ACHN (cell line): Measurements from ENCODE around the gene GKN2.

ENCODE experiments used
- DNase-seq: peaks from one replicate; pipeline ENCODE4 v3.0.0-alpha.2; 2015
- in situ Hi-C: cut with HindIII; loops from 2 replicates; pipeline ENCODE4 v1.10.0; 2017; ENCODE audit warnings: low sequenced_read_pairs, low pct_ligation_motif_present, low pct_unique_long_range_greater_than_20kb

GKN2 gene

DNA sequence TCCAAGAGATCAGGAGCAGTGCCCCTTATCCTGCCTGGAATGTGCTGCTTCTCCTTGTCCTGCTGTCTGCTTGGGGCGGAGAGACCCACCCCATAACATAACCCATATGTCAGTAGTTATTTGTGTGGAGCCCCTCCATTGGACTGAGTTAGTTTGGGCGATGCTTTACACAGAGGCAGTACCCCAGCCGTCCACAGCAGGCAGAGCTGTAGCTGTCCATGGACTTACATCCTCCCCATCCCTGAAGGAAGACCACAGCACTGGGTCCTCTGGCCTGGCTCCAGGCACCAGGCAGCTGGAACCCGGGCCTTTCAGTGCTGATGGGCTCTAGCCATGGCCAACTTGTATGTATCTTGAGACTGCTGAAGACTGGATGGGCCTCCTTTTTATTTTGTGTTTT, 20.3 kb downstream of the GKN2 start:
- DNase-seq, result no peak
- in situ Hi-C loops, result no loop called here

DNA sequence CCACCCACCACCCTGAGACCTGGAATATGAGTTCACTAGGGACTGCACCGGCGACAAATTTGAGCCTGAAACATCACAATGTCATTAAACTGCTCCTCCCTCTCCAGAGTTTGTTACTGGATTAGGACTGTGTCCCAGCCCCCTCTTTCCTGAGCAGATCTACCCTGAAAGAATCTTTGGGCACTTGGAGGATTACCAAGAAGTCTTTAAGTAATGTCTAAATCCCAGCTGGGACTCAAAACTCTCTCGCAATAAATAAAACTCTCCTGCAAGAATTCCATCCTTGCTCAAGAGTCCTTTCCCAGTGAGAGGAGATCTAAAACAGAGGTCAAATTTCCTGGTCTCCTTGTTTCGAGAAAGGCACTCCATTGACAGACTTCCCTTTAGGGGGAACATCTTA, 20.9 kb downstream of the GKN2 start:
- in situ Hi-C loops, result no loop called here

DNA sequence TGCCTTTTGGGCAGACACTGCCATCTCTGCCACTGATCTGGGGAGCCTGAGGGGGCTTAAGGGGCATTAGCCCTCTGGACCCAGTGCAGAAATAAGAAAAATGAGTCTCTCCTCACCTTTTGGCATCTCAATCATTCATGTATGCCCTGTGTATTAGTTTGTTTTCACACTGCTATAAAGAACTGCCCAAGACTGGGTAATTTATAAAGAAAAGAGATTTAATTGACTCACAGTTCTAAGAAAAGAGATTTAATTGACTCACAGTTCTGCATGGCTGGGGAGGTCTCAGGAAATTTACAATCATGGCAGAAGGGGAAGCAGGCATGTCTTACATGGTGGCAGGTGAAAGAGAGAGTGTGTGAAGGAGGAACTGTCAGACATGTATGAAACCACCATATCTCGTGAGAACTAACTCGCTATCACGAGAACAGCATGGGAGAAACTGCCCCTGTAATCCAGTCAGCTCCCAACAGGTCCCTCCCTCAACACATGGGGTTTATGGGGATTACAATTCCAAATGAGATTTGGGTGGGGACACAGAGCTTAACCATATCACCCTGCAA, 21.5 kb downstream of the GKN2 start:
- DNase-seq, result no peak
- in situ Hi-C loops, result no loop called here

More for the DNA sequence above, 20.9 kb downstream of the GKN2 start:
- no peak for DNase-seq

DNA sequence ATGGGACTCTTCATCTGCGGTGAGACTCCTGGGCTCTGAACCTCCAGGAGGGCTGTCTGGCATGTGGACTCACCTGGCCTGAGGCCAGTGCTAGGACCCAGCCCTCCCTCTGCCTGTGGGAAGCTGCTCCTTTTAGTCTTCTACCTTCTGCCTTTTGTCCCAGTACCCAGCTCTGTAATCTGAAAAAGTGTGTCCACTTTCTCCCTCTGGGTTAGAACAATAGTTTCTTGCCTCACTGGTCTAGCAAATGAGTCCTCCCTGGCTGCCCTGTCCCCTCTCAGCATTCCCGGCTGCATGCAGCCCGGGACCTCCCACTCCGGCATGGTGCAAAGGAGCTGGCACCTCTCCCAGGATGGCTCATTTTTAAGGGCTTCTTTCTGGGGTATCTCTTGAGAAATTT, 25.9 kb downstream of the GKN2 start:
- no peak for DNase-seq

DNA sequence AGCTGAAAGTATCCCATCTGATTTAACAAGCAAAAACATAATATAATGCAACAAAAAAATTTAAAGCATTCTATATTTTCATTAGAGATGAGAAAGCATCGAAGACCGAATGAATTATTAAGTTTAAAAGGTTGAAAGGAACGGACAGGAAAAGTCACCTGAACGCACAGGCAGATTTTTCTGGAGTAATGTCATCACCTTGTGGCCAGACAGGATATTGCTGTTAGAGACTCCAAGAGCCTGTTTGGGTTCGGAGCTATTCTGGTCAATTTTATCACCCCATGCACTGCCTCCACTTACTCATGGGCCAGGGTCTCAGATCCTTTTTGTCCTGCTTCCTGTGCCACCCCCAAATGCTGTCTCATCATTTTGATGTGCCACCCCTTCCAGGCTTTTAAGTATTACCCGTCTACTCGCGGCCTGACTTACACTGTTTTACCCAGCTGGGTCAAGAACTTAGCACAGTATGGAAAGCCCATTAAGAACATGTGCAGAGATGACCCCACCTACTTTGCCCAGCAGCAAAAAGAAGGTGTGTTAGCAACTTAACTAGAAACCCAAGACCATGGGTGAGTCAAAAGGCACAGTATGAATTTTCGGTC, 27.3 kb downstream of the GKN2 start:
- in situ Hi-C loops, result no loop called here
- DNase-seq, result peak; percentile 55

More for the DNA sequence above, 25.9 kb downstream of the GKN2 start:
- in situ Hi-C loops, result no loop called here

DNA sequence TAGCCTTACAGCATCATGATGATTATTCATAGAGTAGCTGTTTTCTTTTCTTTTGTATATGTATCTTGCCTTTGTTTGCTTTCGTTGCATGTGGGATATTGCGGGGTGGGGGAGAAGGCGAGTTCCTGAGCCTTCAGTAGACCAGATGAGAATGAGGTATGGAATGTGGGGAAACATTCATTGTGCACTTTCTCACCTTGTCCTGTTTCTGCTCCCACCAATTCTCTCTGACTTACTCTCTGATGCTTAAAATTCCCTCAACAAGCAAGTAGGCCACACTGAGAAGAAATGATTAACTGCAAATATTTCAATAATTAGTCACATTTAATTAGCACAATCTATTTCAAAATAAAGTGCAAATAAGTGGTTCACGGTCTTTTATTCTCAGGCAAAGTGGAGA, 31.0 kb downstream of the GKN2 start:
- no peak for DNase-seq
- in situ Hi-C loops, result no loop called here

DNA sequence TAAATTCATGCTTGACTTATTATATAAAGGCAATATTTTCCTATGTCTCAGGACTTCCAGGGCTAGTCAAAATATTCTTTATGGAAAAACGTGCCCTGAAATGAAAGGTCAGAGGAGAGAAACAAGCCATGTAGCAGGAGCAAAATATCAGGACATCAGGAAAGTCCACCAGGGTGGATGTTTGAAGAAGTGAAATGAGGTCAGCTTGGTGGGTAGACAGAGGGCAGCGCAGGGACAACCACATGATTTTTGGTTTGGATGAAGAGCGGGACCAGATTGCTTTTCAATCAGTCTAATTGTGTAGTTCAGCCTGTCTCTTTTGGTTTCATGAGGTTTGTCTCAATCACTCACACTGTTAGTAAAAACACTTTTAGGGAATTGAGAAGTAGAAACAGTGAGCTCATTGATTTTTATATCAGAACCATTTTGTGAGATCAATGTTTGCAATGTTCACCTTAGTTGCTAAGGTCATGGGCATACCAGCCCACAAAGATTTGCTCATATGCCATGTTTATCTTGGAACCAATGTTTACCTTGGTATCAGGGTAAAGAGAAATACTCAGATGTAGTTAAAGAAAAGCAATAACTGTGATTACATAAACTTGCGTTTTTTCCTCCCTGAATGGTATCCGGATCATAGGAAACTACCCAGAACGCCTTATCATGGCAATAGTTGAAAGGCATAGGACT, 32.1 kb downstream of the GKN2 start:
- in situ Hi-C loops, result no loop called here
- DNase-seq, result no peak

DNA sequence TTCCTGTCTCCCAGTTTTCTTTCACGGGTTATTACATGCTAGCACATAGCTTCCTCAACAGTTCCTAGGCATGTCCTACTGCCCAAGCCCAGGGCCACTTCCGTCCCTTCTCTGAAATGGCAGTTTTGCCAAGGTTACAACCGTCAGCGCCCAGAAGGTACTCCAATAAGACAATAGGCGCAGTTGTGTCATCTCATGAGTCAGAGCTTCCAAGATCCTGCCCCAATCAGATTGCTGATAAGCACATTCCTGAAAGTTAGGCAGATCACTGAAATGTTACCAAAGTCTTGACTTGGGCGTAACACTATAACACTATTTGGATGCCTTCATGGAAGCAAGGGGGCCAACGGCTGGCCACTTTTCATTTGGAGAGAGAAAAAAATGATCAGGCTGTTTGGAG, 34.2 kb downstream of the GKN2 start:
- DNase-seq, result no peak
- in situ Hi-C loops, result no loop called here

DNA sequence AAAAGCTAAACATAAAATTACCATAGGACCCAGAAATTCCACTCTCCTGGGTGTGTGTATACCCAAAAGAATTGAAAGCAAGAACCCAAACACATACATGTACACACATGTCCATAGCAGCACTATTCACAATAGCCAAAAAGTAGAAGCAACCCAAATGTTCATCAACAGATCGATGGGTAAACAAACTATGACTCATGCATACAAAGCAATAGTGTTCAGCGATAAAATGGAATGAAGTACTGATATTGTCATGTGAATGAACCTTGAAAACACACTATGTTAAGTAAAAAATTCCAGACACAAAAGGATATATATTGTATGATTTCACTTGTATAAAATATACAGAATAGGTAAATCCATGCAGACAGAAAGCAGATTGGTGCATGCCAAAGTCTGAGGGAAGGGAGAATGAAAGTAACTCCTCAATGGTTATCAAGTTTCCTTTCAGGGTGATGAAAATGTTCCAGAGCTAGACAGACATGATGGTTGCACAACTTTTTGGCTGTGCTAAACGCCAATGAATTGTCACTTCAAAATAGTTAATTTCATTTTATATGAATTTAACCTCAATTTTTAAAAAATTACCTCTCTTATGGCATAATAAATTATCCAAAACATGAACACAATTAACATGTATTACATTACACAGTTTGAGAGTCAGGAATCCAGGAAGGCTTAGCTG, 35.5 kb downstream of the GKN2 start:
- in situ Hi-C loops, result no loop called here
- no peak for DNase-seq

DNA sequence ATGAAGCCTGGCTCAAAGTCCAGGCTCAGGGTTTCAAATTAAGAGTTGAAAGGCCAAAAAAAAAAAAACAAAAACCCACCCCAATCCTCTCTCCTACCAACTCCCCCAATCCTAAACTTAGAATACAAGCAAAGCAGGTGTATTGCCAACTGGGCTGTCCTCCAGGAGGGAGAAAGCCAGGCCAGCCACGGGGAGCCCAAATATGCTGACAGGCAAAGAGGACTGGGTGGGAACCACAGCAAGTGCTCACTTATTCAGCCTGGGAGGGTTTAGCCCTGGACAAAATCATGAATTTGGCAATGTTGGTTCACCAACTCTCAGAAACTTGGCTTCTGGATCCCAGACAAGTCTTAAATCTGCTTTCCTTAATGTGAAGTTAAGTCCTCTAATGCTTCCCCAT, 36.5 kb downstream of the GKN2 start:
- no peak for DNase-seq
- in situ Hi-C loops, result no loop called here

DNA sequence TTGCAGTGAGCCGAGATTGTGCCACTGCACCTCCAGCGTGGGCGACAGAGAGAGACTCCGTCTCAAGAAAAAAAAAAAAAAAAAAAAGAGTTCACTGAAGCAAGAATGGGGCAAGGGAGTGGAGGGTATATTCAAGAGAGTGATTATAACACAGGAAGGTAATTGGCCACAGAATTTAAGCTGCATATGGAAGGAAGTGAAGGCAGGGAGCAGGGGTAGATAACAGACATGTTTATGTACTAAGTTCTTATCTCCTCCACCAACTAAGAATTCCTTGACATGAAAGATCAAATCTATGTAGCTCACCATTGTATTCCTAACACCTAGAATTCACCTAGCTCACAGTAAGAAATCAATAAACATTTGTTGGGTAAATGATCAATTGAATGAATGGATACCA, 37.3 kb downstream of the GKN2 start:
- DNase-seq, result no peak
- in situ Hi-C loops, result no loop called here

DNA sequence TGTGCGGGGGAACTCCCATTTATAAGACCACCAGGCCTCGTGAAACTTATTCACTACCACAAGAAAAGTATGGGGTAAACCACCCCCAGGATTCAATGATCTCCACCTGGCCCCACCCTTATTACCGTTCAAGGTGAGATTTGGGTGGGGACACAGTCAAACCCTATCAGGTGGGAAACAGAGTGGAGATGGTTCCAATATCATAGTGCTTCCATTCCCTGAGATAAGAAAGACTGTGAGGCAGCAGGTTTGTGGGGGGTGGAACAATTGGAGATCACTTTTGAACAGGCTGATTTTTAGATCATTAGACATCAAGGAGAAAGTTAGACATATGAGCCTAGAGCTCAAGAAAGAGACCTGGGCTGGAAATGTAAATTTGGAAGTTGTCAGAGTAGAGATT, 39.3 kb downstream of the GKN2 start:
- in situ Hi-C loops, result no loop called here
- no peak for DNase-seq

DNA sequence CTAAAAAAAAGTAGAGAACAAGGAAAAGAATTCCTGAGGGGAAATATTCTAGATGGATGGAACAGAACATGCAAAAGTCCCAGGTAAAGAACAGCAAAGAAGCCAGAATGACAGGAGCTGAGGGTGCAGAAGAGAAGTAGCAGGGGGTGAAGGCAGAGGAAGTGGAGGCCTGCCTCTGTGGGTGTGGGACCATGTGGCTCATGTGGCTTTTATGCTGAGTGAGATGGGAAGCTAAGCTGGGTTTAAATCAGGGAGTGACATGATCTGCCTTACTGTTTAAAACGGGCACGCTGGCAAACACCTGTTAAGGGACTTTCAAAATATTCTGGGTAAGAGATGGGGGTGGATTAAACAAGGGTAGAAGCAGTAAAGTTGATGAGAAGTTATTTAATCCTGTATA, 40.0 kb downstream of the GKN2 start:
- in situ Hi-C loops, result no loop called here
- DNase-seq, result no peak

DNA sequence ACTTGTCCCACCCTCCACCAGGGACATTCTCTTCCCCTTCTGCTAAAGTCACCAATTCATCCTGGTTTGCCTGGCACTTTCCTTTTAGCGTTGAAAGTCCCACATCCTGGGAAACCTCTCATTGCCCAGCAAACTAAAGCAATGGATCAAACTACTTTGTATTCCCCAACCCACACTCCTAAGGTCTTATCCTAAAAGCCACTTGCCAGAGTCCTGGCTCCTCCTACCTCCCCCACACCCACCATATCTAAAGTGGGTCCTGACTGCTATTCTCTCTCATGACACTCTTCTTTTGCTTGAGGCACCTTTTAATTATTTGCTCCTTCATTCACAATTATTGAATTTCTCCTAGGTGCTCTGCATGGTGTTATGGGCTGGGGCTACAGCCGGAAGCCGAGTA, 40.6 kb downstream of the GKN2 start:
- in situ Hi-C loops, result no loop called here
- DNase-seq, result no peak

DNA sequence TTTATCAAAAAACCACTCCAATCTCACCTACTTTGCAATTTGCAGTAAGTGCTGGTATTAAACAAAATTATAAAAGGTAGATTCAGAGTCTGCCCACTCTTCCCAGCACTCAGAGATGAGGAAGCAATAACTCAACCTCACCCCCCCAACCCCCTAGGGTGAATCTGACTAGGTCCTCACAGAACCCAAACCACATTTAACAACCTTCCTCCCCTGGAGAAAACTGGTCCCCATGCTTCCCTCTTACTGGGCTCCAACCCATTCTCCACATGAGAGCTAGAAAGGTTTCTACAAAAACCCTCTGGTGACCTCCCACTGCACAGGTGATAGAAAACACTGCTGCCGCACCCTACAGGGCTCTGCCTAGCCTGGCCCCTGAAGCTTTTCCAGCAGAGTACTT, 41.0 kb downstream of the GKN2 start:
- no peak for DNase-seq
- in situ Hi-C loops, result no loop called here

DNA sequence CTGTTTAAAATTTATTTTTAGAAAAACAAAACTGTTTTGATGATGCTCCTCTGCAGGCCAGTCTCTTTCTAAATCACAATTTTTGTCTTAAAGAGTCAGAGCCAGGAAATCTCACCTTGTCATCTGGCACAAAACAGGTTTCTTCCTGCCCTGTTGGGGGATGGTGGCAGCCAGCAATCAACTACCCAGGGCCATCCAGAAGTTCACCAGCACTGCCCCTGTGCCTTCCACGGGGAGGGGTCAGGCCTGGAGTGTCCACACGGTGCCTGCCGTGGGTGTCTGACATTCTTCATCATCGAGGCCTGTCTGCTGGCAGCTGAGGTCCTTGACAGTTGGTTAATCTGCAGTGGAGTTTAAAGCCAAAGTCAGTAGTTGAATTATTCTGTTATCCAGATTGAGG, 41.4 kb downstream of the GKN2 start:
- DNase-seq, result no peak
- in situ Hi-C loops, result no loop called here

DNA sequence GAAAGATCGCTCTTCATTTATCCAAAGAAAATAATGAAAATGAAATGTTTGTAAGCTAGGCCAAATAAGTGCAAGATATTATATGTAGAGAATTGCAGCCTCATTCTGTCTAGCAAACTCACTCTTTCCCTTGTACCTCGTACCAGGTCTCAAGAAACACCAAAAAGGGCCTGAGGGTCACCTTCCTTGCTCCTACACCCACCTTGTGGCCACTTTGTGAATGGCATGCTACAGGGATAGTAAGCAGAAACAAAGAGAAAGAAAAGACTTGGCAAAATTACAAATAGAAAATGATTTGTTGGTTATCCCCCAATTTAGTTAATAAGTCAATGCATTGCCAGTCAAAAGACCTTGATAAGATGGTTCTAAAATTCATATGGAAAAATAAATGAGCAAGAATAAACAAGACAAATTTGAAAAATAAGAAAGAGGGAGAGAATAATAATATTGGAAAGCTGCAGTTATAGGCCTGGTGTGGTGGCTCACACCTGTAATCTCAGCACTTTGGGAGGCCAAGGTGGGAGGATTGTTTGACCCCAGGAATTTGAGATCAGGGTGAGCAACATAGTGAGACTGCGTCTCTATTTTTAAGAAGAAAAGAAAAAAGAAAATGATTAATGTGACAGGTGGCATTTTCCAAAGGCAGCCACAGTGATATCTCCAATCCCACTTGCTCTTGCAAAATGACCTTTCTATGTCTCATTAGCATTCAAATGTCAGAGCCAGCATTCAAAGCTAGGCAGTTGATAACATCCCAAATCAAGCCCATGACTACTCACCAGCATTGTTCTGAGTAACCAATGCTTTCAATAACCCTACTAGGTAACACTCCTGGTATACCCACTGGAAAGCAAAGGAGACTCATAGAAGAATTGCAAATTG, 42.7 kb downstream of the GKN2 start:
- DNase-seq, result peak; percentile 75
- in situ Hi-C loops, result no loop called here

DNA sequence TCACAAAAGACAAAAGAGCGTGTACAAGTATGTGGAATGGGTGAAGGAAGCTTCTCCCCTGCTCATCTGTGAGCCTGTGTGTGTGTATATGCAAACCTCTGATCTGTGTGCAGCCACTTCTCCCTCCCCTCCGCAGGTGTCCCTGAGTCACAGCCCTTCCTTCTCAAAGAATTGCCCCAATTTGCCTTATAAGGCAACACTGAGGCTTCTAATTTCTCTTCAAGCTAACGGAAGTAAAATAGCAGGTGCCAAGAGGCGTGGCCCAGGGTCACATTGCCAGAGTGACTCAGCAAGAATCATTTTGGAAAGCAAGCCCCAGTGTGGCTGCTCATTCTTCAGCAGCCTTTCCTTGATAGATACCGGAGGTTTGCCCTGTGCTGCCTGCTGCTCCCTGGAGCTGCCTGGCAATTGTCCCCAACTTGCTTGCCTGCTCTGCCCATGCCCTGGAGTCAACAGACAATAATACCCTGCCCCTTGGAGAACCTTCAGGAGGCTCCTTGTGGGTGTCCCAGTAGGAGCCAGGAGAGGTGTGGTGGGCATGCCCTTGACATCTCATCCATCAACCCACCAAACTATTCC, 44.2 kb downstream of the GKN2 start:
- in situ Hi-C loops, result no loop called here
- peak; percentile 71 for DNase-seq

DNA sequence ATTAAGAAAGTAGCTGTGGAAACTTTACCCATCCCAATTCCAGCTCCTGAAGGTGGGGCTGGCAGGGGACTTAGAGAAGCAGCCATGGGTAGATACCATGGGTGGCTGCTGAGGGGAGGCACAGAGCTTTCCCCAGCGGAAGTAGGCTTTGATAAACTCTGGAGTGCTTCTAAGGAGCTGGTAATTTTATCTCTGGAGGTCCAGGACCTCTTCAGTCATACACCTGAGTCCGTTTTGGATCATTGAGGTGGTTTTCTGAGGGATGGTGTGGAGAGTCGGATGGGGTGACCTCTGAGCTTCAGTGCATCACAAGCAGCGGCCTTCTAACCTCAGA, 44.8 kb downstream of the GKN2 start:
- DNase-seq, result no peak

More for the DNA sequence above, 44.8 kb downstream of the GKN2 start:
- in situ Hi-C loops, result no loop called here
